Lower lobe of right lung (tissue), 2 donors: ENCODE measurements around the gene GRN. TPM values are rescaled to one million over a fixed set of nuclear protein-coding genes. Genes with fewer than 3 reads are reported as not detected.
A peak's percentile ranks its signal among the peaks of the same experiment; 100 is the strongest.
"Not testable (repeated sequence)": the region's sequence is repeated elsewhere in the genome, so short reads cannot be mapped to it uniquely, and the experiment has no call there.

ENCODE experiments used
- ATAC-seq, 2 donors: fragments of 200-7000 bp; cut with Tn5 transposase; one replicate each; pipeline ENCODE4 v1.9.1; 2020 to 2022; ENCODE audit warnings: mild to moderate bottlenecking in 2 of 2, moderate library complexity in 2 of 2
- DNase-seq: peaks from one replicate; pipeline ENCODE4 v3.0.0-alpha.2; 2020
- H3K27ac ChIP-seq: fragments of 200-600 bp; one replicate; pipeline ENCODE4 v1.8.0; 2022
- H3K27me3 ChIP-seq: fragments of 200-600 bp; one replicate; pipeline ENCODE4 v1.8.0; 2022; ENCODE audit warnings: low read depth
- H3K36me3 ChIP-seq: fragments of 200-600 bp; one replicate; pipeline ENCODE4 v1.8.0; 2022; ENCODE audit warnings: mild to moderate bottlenecking
- H3K4me1 ChIP-seq: fragments of 200-600 bp; one replicate; pipeline ENCODE4 v1.8.0; 2022
- H3K4me3 ChIP-seq: fragments of 200-600 bp; one replicate; pipeline ENCODE4 v1.8.0; 2022; ENCODE audit warnings: mild to moderate bottlenecking
- H3K9me3 ChIP-seq: fragments of 200-600 bp; one replicate; pipeline ENCODE4 v1.8.0; 2022
- intact Hi-C: fragments of 100-400 bp; cut with DNase I; formaldehyde crosslinking; loops from one replicate; pipeline ENCODE4 v1.11.0; 2022
- total RNA-seq: library from RNA; stranded (reverse); fragmentation: NEBNext Ultra II Directional; extraction: Animal tissue kit (Norgen Biotek cat#: 25700); gene quantifications from one replicate; pipeline ENCODE4 v1.2.1, GENCODE V29; 2021
- TF ChIP-seq, protein P1 (sequence below): fragments of 200-600 bp; IDR thresholded peaks from one replicate; pipeline ENCODE4 v1.8.0; 2022; ENCODE audit warnings: antibody characterized with exemption, mild to moderate bottlenecking
- donor health status: DM: no; HTN: yes; CAD: no; lungs with severe emphysema.

The GRN gene
- total RNA-seq, 1 donor from 2014 or later = 1,241 TPM

DNA sequence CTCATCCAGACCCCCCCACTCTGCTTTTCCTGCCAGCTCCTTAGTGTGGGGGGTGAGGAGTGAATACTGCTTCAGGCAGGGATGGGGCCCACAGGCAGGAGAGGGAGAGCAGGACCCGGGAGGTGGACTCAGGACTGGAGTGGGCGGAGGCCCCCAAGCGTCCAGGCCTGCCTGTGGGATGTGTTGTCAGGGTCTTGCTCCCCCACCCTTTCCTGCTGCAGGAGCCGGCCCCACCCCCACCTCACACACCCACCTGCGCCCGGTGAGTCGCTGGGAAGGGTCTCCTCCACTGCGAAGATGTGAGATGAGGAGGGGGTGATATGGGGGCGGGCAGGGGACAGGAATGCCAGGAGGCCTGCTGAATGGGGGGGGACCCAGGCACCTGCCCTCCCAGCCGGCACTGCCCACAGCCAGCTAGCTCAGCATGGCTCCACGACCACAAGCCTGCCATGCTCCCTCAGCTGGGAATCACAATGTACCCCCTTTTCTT is 17.4 kb downstream of the GRN start:
- intact Hi-C loops = no loop called here
- ATAC-seq (peak in 1 of 2 donors; percentile 2), DNase-seq (no peak)
- Histone ChIP-seq H3K4me3 (peak overlapping the region; percentile 63), H3K36me3 (no peaks in the 10 kb centered on the region), H3K9me3 (no peaks in the 10 kb centered on the region), H3K27me3 (peaks cover 17% of the 10 kb centered on the region), H3K4me1 (peaks cover 14% of the 10 kb centered on the region), H3K27ac (no peak overlapping the region)
- TF ChIP-seq, protein P1, sequence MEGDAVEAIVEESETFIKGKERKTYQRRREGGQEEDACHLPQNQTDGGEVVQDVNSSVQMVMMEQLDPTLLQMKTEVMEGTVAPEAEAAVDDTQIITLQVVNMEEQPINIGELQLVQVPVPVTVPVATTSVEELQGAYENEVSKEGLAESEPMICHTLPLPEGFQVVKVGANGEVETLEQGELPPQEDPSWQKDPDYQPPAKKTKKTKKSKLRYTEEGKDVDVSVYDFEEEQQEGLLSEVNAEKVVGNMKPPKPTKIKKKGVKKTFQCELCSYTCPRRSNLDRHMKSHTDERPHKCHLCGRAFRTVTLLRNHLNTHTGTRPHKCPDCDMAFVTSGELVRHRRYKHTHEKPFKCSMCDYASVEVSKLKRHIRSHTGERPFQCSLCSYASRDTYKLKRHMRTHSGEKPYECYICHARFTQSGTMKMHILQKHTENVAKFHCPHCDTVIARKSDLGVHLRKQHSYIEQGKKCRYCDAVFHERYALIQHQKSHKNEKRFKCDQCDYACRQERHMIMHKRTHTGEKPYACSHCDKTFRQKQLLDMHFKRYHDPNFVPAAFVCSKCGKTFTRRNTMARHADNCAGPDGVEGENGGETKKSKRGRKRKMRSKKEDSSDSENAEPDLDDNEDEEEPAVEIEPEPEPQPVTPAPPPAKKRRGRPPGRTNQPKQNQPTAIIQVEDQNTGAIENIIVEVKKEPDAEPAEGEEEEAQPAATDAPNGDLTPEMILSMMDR = no peak

DNA sequence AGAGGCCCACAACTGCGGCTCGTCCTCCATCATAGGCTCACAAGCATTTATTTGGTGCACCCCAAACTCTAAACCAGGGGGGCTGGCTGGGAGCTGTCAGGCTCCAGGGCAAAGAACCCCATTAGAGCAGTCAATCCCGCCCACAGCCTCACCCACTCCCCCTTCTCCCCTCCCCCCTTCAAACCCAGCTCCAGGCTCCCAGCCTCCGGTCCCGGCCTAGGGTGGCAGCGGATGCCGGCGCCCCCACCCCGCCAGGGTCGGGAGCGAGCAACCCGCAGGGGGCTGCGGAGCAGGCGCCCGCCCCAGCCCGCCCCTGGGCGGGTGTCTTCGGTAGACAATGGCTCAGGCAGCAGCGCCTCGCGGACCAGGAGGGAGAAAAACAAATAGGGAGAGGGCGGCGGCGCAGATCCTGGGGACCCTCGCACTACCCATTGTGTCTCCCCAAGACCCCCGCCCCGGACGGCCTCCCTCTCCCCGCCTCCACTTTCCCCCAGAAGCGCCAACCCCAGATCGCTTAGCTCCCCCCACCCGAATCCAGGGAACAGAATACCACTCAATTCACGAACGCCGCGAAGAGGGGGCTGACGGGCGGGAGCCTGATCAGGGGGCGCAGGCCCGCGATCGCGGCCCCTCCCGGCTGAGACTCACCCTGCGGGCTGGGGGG is 18.0 kb downstream of the GRN start:
- Histone ChIP-seq H3K4me3 (peak overlapping the region; percentile 63), H3K27me3 (peaks cover 17% of the 10 kb centered on the region), H3K36me3 (no peaks in the 10 kb centered on the region), H3K4me1 (peaks cover 14% of the 10 kb centered on the region), H3K9me3 (no peaks in the 10 kb centered on the region), H3K27ac (no peak overlapping the region)
- no peak for DNase-seq
- ATAC-seq = peak; percentile 5 to 35
- TF ChIP-seq, protein P1 = no peak
- intact Hi-C loops = no loop called here

DNA sequence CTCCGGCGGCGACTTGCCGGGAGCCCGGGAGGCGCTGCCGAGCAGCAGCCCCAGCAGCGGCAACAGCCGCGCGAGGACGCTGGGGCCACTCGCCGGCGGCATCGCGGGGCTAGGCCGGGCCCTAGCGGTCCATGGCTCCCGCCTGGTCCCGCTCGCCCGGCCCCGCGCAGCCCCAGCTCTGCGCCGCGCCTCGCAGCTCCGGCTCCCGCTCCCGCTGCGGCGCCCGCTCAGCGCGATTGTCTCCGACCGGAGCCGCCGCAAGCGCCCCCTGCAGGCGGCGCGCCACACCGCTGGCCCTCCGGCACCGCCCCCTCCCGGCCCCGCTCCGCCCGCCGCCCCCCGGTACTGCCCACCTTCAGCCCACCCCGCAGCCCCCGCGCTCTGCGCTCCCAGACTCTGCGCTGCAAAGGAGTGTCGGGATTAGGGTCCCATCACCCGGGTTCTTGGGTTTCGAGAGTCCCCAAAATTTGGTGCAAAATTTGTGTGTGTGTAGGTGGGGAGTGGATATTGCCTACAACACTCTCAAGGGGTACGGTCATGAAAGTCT is 18.6 kb downstream of the GRN start, which contains the start of gene FAM171A2:
Gene FAM171A2, minus strand, starts transcription at position 241 of the 547 bp plus-strand sequence. Its CDS starts 139 bp downstream, at position 102.
- no peak within 1 kb of the TSS for H3K27ac ChIP-seq
- no peaks in the 10 kb centered on the region for H3K9me3 ChIP-seq
- H3K4me1 ChIP-seq = peaks cover 14% of the 10 kb centered on the region
- TF ChIP-seq, protein P1 = peak; percentile 77
- DNase-seq (peak; percentile 79), ATAC-seq (peak; percentile 88)
- H3K36me3 ChIP-seq = no peaks in the 10 kb centered on the region
- intact Hi-C loops = no loop called here
- peak within 1 kb of the TSS; percentile 63 for H3K4me3 ChIP-seq
- H3K27me3 ChIP-seq = peaks cover 17% of the 10 kb centered on the region

DNA sequence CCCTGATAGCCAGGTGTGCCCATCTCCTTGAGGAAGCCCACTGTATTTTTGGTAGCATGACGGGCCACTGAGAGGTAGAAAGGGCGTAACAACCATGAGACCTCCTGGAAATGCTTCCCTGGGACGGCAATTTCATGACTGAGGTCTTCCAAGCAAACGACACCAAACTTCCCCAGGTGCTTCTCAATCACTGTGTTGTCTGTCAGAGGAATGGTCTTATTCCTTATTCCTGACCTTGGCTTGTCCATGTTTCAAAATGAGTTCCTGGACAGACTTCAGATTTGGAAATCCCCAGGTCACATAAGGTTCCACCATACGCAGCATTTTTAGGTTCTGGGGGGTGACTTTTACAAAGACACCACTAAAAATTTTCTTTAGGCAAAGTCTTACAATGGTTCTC is 19.9 kb downstream of the GRN start:
- intact Hi-C loops, DNase-seq, H3K9me3 ChIP-seq, ATAC-seq, H3K36me3 ChIP-seq, H3K27ac ChIP-seq, H3K4me3 ChIP-seq: not testable (repeated sequence)
- H3K27me3 ChIP-seq = peaks cover 22% of the 10 kb centered on the region
- peaks cover 14% of the 10 kb centered on the region for H3K4me1 ChIP-seq

DNA sequence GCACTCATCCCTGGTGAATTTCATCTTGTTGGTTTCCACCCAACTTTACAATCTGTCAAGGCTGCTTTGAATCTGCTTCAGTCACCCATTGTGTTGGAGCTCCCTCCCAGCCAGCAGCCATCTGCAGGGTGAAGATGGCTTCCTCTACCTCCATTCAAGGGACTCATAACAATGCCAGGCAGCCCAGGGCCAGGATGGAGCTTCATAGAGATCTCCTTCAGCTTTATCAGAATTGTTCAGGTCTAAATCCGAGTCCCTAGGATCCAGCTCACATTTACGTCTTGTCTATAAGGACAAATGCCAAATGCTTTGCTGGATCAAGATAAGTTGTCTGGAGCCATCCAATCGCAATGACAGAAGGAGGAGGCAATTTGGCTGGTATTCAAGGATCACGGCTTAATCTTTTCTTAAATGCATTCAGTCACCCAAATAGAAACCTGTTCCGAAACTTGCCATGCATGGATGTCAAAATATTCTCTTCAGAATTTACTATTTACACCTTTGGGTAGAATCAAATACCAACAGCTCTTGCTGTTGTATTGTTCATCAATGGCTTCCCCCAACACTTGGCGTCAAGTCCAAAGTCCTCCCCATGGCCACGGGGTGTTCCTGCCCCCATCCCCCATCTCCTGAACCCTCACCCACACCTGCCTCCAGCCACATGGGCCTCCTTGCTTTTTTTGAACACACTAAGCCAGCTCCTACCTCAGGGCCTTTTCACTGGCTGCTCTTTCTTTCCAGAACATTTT is 22.3 kb downstream of the GRN start:
- no peaks in the 10 kb centered on the region for H3K36me3 ChIP-seq
- H3K9me3 ChIP-seq = no peaks in the 10 kb centered on the region
- H3K4me1 ChIP-seq = peaks cover 9% of the 10 kb centered on the region
- TF ChIP-seq, protein P1 = no peak
- ATAC-seq = no peak
- H3K27ac ChIP-seq = no peak overlapping the region
- DNase-seq = no peak
- intact Hi-C loops = no loop called here
- H3K27me3 ChIP-seq = peaks cover 15% of the 10 kb centered on the region
- H3K4me3 ChIP-seq = no peak overlapping the region

DNA sequence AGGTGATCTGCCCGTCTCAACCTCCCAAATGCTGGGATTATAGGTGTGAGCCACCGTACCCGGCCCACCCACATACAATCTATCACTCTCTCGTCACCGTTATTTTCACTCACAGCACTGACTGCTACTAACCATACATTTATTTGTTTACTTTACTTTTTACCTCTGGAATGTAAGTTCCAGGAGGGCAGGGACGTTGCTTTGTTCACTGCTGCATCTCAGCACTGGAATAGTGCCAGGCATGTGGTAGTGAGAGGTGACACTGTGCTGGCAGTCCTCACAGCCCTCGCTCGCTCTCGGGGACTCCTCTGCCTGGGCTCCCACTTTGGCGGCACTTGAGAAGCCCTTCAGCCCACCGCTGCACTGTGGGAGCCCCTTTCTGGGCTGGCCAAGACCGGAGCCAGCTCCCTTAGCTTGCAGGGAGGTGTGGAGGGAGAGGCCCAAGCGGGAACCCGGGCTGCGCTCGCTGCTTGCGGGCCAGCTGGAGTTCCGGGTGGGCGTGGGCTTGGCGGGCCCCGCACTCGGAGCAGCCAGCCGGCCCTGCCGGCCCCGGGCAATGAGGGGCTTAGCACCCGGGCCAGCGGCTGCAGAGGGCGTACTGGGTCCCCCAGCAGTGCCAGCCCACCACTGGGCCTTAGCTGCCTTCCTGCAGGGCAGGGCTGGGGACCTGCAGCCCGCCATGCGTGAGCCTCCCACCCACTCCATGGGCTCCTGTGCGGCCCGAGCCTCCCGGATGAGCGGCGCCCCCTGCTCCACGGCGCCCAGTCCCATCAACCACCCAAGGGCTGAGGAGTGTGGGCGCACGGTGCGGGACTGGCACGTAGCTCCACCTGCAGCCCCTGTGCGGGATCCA is 23.5 kb downstream of the GRN start:
- ATAC-seq, H3K9me3 ChIP-seq, H3K27ac ChIP-seq, intact Hi-C loops, H3K36me3 ChIP-seq, H3K4me1 ChIP-seq, H3K27me3 ChIP-seq, DNase-seq, H3K4me3 ChIP-seq: not testable (repeated sequence)

DNA sequence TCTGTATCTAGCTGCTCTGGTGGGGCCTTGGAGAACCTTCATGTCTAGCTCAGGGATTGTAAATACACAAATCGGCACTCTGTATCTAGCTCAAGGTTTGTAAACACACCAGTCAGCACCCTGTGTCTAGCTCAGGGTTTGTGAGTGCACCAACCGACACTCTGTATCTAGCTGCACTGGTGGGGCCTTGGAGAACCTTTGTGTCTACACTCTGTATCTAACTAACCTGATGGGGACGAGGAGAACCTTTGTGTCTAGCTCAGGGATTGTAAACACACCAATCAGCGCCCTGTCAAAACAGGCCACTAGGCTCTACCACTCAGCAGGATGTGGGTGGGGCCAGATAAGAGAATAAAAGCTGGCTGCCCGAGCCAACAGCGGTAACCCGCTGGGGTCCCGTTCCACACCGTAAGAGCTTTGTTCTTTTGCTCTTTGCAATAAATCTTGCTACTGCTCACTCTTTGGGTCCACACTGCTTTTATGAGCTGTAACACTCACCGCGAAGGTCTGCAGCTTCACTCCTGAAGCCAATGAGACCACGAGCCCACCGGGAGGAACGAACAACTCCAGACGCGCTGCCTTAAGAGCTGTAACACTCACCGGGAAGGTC is 24.4 kb downstream of the GRN start:
- H3K36me3 ChIP-seq, H3K4me3 ChIP-seq, ATAC-seq, H3K27ac ChIP-seq, H3K9me3 ChIP-seq, intact Hi-C loops, H3K27me3 ChIP-seq, DNase-seq, H3K4me1 ChIP-seq: not testable (repeated sequence)
